Measurements from ENCODE around the gene CTNND2. TPM values are rescaled to one million over a fixed set of nuclear protein-coding genes. Genes with fewer than 3 reads are reported as not detected.

CTNND2 gene
- polyA plus RNA-seq, 4 donors: 1.9 to 2.7 (median 2.4) TPM

DNA sequence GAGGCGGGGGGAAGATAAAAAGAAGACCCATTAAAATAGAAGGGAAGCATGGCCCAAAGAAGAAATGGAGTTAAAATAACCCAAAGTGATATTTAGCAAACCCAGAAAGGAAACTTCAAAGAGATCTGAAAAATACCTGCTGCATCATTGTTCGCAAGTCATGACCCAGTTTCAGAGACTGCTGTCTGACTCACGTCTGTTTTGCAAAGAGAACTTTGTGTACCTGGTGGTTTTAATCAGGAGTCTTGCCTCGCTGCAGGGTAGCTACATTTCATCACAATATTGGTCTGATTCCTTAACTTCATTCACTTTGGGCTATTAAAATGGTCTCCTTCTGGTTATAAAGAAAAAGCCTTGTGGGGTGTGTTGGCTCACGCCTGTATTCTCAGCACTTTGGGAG is 682.1 kb downstream of the CTNND2 start:
- no peak for DNase-seq (ENCODE audit: low read depth in 4 of 4, low spot score in 2 of 4)

DNA sequence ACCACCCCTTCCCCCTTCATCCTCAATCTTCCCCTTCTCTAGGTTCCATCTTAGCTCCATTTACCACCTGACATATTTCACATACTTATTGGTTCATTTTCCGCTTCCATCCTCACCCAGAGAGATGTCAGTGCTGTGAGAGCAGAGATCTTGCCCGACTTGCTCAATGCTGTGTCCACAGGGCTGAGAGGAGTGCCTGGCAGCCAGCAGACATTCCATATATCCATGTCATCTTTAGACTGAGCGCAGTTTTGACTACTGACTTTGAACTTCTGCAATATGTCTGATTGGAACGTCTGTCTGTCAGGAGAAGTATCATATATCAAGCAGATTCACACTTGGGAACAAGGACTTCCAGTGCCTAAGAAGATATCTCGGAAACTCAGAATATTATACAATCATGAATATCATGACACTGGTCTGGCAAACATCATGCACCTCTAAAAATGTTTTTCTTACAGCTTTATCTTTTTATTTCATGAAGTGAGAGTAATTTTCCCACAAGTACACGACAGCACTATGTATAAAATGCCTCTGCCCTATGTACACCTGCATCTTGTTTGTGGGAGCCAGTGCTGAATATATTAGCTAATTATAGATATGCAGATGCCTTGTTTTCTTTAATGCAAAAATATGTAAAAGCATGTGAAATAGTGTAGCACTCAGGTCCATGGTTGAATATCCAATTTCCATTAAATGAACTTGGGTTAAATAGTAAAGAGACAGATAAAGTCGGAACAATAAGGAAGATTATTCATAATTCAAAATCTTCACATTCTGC is 689.2 kb downstream of the CTNND2 start:
- no peak for DNase-seq (ENCODE audit: low read depth in 4 of 4, low spot score in 2 of 4)

DNA sequence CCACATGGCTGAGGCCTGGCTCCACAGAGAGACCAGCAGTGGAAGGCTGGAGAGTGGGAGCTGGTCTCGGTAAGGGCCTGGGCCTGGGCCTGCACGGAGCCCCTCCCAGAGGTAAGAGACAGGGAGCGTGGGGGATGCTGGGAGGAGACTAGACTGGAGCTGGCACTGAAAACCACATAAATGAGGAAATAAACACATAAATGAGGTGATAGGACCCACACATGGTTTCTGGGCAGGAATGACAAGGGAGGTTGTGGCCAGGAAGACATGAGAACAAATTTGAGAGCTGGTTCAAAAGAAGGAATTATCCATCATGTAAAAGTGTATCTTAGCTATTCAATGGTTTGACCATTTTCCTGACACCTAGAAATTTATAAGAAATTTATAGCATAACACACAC is 691.5 kb downstream of the CTNND2 start:
- no peak for DNase-seq (ENCODE audit: low read depth in 4 of 4, low spot score in 2 of 4)

DNA sequence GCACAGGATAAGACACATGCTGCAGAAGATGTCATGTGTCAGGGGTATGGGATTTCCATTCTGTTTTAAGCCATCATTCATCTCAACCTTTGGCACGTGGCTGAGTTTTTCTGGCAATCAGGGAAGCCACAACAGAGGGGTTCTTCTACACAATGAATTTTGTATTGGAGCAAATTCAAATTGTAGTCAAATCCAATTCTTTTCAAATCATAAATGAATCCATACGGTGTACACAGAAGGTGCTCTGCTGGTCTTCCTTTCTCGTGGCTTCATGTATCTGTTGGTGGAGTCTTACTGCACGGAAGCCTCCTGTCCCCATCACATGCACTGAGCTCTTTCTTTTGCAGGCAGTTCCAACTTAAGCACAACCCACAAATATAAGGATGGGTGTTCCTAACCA is 706.5 kb downstream of the CTNND2 start:
- DNase-seq (ENCODE audit: low read depth in 4 of 4, low spot score in 2 of 4): no peak

DNA sequence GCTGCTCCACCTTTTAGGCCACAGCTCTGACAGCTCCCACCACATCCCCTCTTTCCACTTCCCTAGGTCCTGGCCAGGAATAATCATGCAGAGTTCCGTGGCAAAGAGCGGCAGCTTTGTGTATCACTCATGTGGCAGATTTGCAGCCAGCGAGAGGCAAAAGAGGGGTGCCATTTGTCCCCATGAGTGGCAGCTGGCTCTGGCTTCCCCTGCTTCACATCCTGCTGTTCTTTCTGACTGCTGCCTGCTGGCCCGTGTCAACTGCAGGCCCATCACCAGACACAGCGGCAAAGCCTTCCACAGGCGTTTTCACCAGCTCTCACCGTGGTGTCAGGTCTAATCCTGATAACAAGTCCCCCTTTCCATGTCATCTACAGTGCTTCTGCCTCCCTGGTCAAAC is 712.6 kb downstream of the CTNND2 start:
- no peak for DNase-seq (ENCODE audit: low read depth in 4 of 4, low spot score in 2 of 4)

DNA sequence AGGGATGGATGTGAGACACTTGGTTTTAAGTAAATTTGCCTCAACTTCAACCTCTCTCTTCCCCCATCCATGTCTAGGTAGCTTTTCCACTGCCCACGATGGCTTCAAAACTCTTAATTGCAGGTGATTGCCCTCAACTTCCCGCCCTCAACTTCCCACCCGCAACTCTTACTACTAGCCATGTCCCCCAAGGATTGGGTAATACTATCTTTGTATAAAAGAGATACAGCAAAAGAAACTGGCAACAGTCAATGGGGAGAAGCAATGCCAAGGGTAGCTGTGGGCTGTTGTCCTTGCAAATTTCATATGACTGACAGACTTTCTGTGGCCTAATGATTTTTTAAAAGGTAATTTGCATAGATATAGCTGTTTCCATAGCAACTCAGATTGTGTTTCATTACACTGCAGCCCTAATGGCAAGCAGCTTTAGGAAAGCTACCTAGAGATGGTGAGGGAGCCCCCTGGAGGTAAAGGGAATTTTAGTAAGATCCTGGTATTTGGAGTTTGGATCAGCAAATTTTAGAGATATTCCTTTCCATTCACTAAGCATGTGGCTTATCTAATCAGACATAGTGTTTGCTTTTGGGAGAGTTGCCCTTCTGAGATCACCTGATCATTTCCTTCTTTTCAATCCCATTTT is 721.7 kb downstream of the CTNND2 start:
- peak in 1 of 4 donors; percentile 25 for DNase-seq (ENCODE audit: low read depth in 4 of 4, low spot score in 2 of 4)

DNA sequence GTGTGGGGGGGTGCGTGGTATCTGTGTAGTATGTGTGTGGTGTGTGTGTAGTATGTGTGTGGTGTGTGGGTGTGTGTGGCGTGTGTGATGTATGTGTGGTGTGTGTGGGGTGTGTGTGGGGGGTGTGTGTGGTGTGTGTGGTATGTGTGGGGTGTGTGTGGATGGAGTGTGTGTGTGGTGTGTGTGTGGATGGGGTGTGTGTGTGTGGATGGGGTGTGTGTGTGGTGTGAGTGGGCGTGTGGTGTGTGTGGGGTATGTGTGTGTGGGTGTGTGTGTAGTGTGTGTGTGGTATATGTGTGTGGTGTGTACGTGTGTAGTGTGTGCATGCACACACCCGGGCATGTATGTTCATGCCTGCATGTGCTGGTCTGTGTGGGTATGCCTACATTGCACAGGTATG is 722.3 kb downstream of the CTNND2 start:
- DNase-seq (ENCODE audit: low read depth in 4 of 4, low spot score in 2 of 4): no peak

DNA sequence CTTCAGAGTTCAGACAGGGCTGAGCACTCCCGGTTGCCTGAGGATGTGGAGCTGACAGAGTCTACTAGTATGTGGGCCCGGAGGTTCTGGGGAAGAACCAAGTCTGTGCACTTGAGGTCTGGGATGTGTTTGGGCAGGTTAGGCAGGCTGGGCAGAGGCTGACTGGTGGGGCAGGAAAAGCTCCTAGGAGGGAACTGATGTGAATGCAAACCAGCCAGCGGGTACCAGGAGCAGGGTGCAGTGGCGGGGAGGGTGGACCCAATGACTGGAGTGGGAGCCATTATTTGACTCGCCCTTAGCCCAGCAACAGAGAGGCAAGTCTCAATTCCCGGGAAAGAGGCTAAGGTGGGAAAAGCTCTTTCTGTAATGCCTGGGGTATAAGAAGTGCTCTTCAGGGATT is 723.4 kb downstream of the CTNND2 start:
- DNase-seq (ENCODE audit: low read depth in 4 of 4, low spot score in 2 of 4): no peak

DNA sequence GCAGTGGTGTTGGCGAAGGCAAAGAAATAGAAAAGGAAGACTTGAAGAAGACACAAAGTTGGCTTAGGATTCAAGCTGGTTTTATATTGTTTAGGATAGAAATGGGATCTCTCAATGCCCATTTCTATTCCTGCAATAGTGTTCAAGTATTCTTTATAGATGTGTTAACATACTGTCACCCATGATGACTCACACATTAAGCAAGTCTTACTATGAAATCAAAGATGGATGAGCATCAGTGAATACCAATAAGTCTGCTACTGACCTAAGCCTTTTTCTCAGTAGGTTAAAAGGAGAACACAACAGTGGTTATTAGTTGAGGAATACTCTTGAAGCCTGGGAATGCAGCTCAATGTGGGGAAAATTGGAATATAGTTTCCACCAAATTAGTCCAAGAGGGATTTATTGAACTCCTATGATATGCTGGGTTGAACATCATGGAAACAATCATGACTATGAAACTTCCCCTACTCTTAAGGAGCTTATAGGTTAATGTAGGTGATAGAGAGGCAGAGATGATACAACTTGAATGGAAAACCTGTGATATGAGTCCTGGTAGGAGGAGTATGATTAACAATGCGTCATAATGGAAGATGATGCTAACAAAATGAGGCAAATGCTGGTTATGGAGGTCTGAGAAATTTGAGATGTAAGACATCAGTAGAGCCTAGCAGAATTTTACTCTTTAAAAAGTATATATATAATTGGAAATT is 726.1 kb downstream of the CTNND2 start:
- DNase-seq (ENCODE audit: low read depth in 4 of 4, low spot score in 2 of 4): no peak

DNA sequence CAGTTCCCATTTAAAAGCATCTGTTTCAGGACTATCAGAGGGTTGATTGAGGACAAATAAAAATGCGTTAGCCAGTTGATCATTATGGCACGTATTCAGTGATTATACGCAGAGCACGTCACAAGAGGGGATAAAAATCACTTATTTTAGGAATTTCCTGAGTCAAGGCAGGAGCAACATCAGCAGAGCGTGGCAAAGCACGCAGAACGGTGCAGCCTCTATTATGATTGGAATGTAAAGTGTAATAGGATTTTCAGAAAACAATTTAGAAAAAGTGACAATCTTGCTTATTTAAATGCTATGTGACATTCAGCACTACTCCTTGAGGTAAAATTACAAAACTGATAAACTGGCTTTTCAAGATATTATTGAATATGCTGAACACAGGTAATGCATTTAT is 729.7 kb downstream of the CTNND2 start:
- no peak for DNase-seq (ENCODE audit: low read depth in 4 of 4, low spot score in 2 of 4)

DNA sequence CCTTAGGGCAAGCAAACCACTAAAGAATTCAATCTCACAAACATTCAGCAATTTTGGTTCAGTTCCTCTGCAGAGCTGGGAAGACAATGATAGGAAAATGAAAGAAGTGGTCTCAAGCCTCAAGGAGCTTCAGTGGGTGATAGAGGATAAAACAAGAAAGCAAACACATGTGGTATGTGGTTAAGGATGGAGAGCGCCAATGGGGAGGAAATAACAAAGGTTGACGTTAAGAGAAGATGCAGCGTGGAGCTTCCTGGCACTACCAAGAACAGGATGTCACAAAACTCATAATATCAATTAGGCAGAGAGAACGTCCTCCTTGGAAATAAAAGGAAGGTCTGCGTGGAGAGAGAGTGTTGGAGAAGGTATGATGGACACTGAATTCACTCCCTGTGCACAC is 731.8 kb downstream of the CTNND2 start:
- no peak for DNase-seq (ENCODE audit: low read depth in 4 of 4, low spot score in 2 of 4)

DNA sequence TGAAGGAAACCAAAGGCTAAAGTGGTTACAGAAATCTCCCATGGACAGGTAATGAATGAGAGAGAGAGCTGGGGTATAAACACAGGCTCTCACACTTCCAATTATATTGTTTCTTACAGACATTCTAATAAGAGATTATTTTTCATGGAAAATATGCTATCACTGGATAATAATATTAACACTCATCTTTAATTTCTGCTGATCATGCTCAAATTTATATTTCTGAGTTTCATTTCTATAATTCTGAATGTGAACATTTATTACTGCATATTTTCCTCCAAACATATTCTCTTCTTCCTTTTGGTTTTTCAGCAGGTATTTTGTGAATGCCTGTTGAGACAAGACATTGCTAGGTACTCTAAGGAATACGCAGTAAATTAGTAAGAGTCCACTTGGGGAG is 733.0 kb downstream of the CTNND2 start:
- no peak for DNase-seq (ENCODE audit: low read depth in 4 of 4, low spot score in 2 of 4)

DNA sequence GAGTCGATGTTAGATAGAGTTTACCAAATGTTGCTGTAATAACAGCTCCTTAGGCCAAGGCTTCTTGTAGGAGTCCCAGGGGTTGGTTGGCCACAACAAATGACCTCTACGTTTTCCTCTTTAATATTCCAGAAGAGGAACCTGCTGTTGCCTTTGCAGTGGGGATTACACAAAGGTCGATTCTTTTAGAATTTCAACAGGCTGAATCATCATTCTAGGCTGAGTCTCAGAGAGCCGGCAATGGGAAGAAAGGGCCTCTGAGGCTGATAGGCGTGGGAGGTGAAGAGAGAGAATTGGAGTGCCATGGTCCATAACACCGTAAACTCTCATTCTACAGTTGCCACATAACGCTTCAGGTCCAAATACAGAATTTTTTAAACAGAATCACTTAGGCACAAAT is 737.3 kb downstream of the CTNND2 start:
- DNase-seq (ENCODE audit: low read depth in 4 of 4, low spot score in 2 of 4): no peak

DNA sequence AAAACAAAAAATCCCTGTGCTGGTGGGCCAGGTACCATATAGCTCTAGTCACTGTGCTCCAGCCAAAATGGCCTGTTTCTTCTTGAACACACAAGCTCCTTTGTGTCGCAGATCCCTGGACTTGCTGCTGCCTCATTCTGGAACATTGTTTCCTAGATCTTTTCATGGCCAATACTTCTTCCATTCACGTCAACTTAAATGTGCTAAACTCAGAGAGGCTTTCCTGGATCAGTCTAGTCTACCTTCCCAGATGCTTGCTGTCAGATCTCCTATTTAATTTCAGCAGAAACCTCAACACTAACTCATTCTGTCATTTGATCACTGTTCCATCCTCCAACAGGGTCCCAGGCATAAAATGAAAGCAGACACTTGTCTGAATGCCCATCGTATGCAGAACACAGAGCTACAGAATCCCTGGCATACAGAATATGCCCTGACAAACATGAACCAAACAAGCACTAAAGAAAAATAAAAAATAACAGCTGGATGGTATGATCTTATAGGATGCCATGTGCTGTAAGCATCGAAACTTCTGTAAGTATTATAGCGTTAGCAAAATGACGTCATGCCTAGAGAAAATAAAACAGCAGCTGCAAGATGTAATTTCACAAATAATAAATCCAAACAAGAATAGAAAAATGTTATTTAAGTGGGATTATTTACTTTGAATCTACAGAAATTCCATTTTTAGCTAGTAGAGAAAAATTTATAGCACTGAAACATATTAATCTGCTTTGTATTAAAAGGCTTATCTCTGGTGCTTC is 739.5 kb downstream of the CTNND2 start:
- DNase-seq (ENCODE audit: low read depth in 4 of 4, low spot score in 2 of 4): no peak

DNA sequence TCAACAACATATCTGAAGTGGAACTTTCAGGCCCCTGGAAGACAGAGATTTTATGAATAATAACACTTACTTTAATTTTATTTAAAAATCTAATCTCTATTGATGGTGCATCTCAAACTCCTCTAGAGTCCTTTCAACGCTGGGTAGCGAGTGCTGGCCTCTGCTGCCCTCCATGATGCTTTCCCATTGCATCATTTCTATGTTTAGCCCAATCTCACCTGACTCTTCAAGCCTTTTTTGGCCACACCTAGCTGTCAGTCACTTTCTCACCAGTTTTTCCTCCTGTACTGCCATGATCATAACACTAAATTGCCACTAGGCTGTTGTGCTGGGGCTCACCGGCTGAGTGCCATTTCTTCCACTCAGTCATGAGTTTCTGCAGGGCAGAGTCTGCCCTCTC is 747.1 kb downstream of the CTNND2 start:
- DNase-seq (ENCODE audit: low read depth in 4 of 4, low spot score in 2 of 4): no peak

DNA sequence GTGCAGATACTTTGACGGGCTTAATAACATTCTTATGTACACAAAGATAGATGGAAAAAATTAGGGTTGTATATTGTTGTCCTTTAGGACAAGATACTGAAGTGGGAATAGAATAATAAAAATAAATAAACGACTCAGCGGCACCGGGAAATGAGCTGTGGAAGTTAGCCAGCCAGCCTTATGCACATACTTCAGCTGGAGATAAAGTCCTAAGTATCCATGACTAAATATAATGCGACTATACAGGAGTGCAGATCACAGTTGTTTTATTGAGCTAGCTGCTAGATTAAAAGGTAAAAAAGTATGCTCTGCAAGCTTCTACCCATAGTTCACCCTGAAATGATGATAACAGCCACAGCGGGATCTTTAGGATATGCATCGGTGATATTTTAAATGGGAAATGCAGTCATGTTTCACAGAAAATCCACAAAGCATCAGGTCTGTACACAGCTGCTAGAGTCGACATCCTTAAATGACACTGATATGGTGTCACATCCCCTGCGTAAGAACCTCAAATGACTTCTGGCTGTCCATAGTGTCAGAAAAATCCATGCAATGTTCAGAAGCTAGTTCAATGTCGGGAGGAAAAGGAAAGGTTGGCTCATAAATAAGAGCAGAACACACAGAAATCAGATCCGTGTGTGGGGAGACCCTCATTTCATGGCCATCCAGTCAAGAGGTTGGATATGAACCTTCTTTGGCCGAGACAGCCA is 750.4 kb downstream of the CTNND2 start:
- no peak for DNase-seq (ENCODE audit: low read depth in 4 of 4, low spot score in 2 of 4)

DNA sequence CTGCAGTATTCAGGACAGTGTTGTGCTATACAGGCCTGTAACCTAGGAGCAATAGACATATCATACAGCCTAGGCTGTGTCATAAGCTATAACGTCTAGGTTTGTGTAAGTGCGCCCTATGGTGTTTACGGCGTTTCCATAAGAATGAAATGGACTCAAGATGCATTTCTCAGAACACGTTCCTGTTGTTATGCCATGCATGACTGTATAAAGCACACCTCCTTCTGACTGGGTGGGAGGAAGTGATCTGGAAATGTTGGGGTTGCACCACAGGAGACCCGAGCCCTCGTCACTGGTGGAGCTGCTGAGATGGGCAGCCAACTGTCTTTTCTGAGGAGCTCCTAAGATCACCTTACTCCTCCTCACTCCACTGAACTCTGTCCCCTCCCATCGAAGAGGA is 751.9 kb downstream of the CTNND2 start:
- no peak for DNase-seq (ENCODE audit: low read depth in 4 of 4, low spot score in 2 of 4)

DNA sequence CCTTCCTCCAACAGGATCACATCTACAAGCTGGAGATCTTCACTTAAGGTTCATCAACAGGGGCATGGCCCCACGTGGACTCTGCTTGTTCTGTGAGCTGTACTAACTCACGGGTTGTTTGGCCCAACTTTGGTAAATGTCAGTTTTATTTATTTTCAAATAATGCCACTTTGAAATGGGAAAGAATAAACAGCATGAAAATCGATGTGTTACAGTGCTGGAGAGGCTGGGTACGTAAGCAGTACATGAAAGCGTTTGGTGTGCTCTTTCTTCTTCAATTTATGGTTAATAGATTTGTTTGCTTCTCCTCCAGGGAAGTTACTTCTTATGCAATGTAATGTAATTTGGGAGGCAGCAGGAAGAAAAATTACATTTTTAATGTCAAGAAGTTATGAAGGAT is 753.3 kb downstream of the CTNND2 start:
- DNase-seq (ENCODE audit: low read depth in 4 of 4, low spot score in 2 of 4): no peak

DNA sequence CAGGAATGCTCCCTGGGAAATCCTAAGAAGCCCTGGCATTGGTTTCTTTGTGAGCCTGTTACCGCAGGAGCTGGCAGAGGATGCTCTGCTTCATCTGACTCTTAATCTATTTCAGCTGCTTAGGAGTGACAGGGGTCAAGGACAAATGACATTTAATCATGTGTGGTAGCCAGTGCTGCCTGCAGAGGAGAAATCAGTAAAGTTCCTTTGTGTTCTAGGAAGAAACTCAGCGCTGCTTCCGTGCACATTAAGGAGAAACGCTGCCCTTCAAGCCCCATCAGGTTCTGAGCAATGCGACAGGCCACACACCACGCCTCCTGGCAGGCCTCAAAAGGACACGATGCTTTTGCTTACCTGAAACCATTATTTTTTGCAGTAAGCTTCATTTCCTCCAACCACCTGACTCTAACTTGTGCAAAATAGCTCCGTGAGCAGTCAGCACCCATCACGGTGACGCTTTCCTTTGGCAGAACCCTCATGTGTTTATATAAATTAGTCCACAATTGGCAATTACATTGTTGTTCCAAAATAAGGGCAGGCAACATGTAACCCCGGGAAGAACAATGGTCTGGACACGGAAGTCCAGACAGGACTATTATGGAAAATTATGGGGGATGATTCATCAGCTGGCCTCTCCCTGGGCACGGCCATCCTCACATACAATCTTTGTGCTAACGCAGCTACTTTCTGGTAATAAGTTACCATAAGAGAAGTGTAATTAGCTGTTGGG is 755.3 kb downstream of the CTNND2 start:
- DNase-seq (ENCODE audit: low read depth in 4 of 4, low spot score in 2 of 4): no peak

DNA sequence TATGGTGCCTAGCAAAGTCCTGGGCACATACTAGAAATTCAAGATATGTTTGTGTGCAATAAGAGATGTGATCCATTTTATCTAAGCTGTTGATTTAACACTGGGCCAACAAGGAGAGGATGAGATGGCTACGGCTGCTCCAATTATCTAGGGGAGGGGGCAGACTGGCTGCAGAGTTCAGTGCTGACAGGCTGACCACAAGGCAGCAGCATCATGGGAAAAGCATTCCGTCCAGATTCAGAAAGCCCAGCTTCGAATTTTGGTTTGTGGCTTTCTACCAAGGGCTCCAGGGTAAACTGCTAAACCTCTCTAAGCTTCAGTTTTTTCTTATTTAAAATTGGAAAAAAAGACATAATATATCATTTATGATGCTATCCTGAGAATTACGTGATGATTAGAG is 758.1 kb downstream of the CTNND2 start:
- DNase-seq (ENCODE audit: low read depth in 4 of 4, low spot score in 2 of 4): no peak
